GM19372 (cell line): ENCODE results near the gene SRSF11.
A peak's percentile ranks its signal among the peaks of the same experiment; 100 is the strongest.

Experiments used
- ATAC-seq: cut with Tn5 transposase; IDR thresholded peaks from one replicate; pipeline ENCODE4 v1.9.1; 2021; ENCODE audit warnings: mild to moderate bottlenecking, low read depth, moderate library complexity; ENCODE audit not compliant: unreplicated experiment

Gene SRSF11

DNA sequence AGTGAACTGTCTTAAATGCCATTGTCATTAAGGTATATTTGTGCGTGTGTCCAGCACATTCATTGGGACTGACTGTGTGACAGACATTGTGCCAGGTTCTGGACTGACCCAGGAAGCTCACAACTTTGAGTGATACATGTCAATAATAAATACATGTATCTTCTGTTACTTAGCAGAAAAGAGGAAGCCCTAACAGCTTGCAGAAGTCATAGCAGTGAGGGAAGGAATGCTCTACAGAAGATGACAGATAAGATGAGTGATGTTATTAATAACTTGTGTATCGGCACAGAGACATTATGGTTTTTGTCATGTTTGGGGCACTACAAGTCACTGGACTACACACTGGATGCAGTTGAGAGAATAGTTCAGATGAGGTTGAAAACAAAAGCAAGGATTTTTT lies 1.2 kb upstream of the SRSF11 start:
- ATAC-seq: no peak

DNA sequence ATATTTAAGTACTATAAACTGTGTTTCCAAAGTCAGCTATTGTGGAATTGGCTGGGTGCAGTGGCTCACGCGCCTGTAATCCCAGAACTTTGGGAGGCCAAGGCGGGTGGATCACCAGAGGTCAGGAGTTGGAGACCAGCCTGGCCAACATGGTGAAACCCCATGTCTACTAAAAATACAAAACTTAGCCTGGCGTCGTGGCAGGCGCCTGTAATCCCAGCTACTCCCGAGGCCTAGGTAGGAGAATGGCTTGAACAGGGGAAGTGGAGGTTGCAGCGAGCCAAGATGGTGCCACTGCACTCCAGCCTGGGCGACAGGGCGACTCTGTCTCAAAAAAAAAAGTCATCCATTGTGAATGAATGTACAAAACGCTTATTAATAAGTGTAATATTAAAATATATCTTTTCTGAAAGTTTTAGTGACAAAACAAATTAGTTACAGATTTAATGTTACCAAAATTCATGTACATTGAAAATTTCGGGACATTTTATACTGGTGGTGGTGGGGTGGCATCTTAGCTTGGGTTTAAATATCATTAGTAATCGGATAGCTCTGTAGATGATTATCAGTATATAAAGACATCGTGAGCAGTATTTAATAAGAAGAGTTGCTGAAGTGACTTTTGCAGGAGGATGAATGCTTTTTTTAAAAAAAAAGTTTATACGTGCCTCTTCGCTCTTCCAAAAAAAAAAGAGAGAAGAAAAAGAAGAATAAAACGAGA lies 503 bp upstream of the SRSF11 start:
- ATAC-seq: peak; percentile 5

DNA sequence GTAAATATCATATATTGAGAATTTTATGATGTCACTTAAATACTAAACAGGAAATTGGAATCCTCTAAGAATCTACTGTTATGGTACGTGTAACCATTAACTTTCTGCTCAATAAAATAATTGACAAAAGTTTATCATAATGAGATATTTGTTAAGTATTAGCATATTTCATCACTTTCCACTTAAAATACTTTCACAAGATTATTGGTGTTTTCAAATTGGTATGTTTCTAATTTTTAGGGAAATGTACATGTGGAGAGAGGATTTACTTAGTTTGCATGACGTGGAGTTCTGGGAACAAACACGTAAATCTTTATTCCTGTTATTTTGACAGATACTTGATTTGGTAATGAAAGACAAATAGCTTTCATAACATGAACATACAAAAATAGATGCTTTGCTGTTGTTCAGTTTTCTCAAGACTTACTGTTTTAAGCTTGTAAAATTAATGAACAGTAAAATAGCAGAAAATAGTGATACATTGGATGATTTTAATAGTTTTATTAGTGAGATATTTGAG lies 1.6 kb downstream of the SRSF11 start:
- no peak for ATAC-seq

DNA sequence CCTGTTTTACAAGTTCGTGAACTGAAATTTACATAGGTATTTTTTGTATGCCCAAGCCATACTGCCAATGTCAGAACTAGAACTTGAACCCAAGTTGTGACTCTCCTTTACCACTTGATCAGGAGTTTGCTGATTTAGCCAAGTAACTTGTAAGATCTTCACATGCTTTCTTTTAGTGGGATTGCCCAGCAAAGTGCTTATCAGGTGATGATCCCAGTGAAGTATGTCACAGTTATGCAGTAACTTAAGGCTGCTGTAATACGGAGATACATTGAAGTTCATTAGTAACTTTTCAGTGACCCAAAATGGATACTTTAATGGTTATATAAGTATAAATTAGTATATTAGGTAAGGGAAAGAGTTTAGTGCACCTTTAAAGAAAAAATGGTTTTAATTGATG lies 3.8 kb downstream of the SRSF11 start:
- ATAC-seq: no peak

DNA sequence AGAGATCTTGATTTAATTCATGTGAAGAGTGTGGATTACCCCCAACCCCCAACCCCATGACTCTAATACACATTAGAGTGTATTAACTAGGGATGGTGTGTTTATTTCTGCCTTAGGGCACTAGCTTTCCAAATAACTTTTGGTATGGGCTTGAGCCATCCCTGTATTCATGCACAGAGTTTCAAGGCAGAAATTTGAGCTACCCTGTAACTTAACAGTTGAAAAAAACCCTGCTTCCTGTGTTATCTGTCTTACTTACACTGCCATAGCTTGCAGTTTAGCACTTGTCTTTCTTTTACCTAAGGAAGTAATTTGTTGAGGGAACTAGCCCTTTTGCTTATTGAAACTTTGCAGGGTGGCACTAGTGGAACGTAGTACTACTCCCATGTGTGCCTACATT lies 6.3 kb downstream of the SRSF11 start:
- no peak for ATAC-seq

DNA sequence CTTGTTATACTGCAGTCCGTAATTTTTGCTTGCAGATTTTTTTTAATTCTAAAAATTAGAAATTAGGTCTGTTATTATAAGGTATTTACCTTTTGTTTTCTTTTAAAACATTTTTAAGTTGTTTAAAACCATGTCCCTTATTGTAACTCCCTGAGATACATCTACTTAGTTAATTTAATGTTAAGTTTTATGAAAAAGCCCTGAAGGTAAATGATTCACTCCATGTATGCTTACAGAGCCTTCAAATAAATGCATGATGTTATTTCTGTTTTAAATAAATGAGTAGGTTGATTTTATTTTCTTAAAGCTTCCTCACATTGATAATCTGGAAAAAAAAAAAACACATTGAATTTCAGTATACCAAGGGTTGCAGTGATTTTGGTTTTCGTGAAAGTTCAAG lies 7.5 kb downstream of the SRSF11 start:
- ATAC-seq: no peak

DNA sequence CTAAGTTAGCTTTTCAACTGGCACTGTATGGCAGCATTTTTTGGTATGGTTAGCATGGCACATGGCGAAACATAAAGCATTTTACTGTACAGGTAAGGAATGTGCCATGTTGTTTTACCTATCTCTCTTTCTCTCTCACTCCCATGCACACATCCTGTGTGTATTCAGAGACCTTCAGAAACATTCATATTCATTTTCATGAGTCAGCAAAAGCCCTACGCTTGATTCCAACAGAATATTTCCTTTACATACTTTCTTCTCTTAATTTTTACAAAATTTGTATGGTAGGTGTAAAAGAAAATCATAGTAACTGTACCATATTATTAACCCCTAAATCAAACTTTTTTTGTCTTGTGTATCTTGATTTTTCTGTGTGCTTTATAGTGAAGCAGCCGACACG lies 10.3 kb downstream of the SRSF11 start:
- ATAC-seq: no peak

DNA sequence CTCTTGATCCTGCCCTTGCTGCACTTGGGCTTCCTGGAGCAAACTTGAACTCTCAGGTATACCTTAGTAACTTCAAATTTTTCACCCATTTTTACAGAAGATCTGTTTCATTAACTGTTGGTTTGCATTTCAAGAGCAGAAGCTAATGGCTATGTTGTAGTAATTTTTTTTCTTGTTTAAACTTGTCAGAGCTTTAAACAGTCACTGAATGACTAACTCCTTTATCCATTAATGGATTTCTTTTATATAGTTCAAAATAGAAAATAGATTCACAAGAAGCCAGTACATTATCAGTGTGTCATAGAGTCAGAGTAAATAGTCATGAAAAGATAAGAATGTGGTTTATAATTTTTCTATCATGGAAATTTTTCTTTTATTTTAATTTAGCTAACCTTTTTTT lies 13.6 kb downstream of the SRSF11 start:
- no peak for ATAC-seq

DNA sequence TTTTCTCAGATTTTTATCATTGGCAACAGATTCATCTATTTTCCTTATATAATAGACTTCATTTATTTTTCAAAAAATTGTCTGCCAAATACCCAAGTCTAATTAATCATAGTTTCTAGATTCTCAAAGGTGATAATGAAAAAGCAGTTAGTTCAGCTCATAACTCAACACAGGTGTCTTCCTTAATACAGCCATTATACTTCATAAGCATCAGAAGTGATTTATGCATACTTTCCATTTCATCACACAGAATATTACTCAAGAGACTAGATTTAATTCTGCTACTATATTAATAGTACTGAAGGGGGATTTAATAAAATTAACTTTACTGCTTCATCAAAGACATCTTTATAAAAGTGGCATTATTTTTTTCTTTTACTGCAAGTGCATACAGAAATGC lies 18.8 kb downstream of the SRSF11 start:
- no peak for ATAC-seq

DNA sequence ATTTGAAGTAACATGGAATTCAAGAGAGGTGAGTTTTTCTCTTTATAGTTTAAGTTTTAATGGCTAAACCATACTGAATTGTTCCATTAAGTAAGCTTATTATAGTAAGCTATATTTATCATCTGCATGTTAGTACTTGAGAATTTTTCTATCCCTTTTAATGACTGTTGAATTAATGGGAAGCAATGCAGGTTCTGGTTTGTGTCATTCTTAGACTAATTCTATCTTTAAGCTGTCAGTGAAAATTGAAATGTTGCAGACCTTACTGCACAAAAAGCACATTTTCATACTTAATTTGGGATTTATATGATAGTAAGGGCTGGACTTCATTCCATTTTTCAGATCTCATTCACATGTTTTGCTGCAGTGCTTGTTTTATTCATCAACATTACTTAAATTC lies 25.9 kb downstream of the SRSF11 start:
- ATAC-seq: no peak

DNA sequence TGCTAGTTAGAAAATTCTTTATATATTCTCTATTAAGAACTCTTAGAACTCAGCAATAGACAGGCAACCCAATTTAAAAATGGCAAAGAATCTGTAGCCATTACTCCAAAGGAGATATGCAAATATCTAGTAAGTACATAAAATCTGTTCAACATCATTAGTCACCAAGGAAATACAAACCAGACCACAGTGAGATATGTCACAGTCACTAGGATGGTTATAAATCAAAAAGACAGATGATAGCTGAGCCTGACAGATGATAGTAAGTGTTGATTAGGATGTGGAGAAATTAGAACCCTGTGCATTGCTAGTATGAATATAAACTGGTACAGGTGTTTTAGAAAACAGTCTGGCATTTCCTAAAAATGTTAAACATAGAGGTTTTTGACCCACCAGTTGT lies 26.6 kb downstream of the SRSF11 start:
- no peak for ATAC-seq

DNA sequence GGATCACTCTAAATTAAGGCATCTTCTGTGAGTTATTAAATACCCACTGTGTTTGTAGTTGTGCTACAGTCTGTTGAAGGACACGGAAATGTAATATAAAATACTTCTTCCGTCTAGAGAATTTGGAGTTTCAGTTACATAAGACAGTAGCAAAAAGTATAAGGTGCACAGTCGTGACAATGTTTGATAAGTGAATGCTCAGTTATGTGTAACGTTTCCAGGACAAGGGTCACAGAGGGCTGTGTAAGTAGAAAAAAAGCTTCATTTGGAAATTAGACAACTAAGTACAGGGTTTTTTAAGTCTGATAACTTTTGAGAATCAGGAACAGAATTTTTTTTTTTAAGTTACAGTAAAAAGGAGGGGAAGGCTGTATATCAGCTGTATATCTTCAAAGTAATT lies 27.5 kb downstream of the SRSF11 start:
- ATAC-seq: no peak

DNA sequence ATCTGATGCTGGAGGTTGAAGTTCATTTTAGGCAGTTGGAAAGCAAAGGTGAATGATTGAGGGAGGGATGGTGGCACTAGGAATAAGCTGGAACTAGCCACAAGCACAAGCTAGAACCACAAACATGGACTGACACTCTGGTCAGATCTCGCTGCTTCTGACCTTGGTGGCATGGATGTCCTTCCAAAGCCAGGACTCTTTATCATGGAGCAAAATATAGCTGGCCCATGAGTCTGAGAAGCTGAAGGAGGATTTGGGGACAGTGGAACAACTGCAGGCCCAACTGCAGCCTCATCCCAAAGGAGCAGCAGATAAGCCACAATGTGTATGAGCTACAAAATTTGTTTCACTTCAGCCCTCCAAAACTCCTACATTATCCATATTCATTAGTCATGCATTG lies 35.5 kb downstream of the SRSF11 start:
- no peak for ATAC-seq

DNA sequence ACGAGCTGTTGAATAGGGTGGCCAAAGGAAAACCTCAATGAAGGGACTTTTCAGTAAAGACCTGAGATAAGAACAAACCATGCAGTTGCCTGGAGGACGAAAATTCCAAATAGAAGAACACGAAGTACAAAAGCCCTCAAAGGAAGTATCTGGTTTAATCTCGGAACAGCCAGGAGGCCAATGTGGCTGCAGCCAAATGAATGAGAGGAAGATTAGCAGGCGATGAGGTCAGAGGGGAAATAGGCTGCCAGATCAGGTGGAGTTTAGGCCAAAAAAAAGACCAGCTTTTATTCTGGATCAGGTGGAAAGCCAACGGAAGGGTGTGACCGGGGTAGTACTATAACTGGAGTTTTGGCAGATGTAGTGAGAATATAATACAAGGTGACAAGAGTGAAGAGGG lies 43.7 kb downstream of the SRSF11 start:
- no peak for ATAC-seq

DNA sequence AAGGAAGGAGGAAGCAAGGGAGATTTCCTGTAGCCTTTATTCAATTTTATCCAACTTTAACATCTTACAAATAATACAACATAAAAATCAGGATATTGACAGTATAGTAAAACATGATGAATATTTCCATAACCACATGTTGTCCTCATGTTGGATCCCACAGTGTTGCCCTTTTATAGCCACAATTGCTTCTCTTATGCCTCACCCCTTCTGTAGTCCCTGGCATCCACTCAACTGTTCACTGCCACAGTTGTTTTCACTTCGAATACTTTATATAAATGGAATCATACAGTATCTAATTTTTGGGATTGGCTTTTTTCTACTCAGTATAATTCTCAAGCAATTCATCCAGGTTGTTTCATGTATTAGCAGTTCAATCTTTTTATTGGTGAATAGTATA lies 44.8 kb downstream of the SRSF11 start:
- ATAC-seq: no peak

DNA sequence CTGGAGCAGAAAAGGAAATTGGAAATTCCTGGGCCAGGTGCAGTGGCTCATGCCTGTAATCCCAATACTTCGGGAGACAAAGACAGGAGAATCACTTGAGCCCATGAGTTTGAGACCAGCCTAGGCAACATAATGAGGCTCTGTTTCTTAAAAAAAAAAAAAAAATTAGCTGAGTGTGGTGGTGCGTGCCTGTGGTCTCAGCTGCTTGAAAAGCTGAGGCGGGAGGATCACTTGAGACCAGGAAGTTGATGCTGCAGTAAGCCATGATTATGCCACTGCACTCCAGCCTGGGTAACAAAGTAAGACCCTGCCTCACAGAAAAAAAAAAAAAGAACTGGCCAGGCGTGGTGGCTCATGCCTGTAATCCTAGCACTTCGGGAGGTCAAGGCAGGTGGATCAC lies 56.7 kb downstream of the SRSF11 start:
- ATAC-seq: no peak

DNA sequence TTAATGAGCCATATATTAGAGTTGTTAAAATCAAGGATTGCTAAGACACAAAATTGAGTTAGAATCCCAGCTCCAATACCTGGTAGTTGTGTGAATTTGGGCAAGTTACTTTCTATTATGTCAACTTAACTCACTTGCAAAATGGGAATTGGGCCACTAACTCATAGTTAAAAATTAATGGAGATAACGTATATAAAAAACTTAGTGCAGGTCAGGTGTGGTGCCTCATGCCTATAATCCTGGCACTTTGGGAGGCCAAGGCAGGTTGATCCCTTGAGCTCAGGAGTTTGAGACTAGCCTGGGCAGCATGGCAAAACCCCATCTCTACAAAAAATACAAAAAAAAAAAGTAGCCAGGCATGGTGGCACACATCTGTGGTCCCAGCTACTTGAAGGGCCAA lies 57.5 kb downstream of the SRSF11 start:
- no peak for ATAC-seq

DNA sequence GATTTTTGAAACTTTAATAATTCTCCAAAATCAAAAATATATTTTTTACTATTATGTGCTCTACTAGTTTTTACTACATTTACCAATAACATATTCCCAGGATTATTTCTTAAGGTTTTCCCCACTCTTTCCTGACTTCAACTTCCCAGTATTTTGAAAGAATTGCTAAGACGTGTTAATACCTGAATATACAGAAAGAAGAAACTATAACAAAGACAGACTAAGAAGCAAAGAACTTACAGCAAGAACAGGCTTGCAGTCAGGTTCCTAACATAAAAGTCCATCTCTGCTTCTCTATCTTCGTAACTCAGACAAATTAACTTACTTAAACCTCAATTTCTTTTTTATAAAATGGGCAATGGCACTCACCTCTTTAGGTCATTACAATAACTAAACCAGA lies 63.2 kb downstream of the SRSF11 start:
- ATAC-seq: no peak

DNA sequence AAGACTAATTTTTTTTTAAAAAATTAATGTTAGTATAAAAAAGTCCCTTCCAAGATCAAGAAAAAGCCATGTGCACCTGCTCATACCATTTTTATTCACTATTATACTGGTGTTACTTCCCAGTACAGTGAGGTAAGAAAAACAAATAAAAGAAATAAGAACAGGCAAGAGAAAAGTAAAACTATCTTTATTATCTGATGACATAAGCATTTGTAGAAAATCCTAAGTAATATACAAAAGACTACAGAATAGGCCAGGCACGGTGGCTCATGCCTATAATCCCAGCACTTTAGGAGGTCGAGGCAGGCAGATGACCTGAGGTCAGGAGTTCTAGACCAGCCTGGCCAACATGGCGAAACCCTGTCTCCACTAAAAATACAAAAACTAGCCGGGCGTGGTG lies 65.3 kb downstream of the SRSF11 start:
- no peak for ATAC-seq

DNA sequence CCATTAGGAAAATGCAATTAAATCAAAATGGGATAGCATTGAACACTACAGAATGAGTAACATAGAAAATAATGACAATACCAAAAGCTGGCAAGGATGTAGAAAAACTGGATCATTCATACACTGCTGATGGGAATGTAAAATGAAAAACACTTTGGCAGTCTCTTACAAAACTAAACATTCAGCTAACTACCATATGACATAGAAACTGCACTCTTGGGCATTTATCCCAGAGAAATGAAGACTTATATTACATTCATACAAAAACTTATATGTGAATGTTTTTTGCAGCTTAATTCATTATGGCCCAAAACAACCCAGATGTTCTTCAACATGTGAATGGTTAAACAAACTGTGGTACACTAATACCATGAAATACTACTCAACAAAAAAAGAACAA lies 67.0 kb downstream of the SRSF11 start:
- no peak for ATAC-seq

DNA sequence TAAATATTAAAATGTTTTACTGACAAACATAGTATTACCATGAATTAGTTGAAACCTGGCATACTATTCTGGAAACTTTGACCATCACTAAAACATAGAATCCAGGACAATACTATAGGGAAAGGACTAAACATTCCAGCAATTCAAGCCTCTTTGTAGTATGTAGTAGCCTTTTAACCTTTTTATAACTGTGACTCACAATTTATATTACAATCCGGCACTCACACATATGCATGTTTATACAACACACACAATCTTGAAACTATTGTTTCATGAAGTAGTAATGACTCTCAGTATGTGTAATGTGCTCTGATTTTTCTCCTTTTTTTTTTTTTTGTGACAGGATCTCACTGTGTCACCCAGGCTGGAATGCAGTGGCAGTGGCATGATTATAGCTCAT lies 69.0 kb downstream of the SRSF11 start:
- no peak for ATAC-seq

DNA sequence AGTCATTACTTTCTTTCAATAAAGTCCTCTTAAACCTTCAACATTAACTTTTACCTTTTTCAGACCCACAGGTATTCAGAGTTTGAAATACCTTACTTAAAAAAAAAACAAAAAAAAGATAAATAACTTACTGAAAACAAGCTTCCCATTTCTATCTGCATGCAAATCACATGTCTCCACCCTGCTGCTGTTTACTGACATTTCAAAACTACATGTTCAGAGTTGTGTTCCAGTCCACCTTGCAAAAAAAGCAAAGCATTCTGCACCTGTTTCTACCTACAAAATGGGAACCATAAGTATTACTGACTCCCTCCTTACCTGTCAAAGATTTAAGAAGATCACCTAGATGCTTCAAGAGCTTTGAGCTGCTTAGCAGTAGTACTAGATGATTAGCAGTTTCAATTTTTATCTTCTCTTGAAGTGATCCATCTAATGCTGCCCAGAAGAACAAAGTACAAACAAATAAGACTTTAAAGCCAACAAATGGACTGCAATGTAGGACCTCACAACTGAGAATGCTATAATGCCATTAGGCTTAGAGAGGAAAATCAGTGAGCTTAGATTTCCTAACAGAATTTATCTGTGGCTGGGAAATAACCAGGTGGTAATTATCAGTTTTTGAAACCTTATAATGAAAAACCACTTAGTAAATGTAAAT lies 72.1 kb downstream of the SRSF11 start:
- no peak for ATAC-seq
